Suprapubic skin (tissue), 4 donors: ENCODE results near the gene EIPR1.

Experiments
- EP300 ChIP-seq: sonication (generic); formaldehyde crosslinking; IDR thresholded peaks from one replicate; pipeline ENCODE4 v1.6.1; 2017; ENCODE audit warnings: antibody characterized with exemption
- POLR2A ChIP-seq, 2 donors: fragments of 450-650 bp; IDR thresholded peaks; one replicate each; pipeline ENCODE4 v1.6.1; 2017; ENCODE audit warnings: antibody characterized with exemption in 2 of 2, mild to moderate bottlenecking in 2 of 2, moderate library complexity in 2 of 2
- POLR2AphosphoS5 ChIP-seq, 3 donors: sonication (generic); formaldehyde crosslinking; IDR thresholded peaks; one replicate each; pipeline ENCODE4 v1.6.1; 2017; ENCODE audit warnings: antibody characterized with exemption in 3 of 3
- TF ChIP-seq, protein P1 (sequence below), 2 donors: fragments of 200-600 bp in 1 of 2; fragments of 450-650 bp in 1 of 2; sonication (generic) in 1 of 2; IDR thresholded peaks; one replicate each; pipeline ENCODE4 v1.5.1; 2016 to 2019; ENCODE audit warnings: antibody characterized with exemption in 2 of 2, mild to moderate bottlenecking in 1 of 2, moderate library complexity in 1 of 2

DNA sequence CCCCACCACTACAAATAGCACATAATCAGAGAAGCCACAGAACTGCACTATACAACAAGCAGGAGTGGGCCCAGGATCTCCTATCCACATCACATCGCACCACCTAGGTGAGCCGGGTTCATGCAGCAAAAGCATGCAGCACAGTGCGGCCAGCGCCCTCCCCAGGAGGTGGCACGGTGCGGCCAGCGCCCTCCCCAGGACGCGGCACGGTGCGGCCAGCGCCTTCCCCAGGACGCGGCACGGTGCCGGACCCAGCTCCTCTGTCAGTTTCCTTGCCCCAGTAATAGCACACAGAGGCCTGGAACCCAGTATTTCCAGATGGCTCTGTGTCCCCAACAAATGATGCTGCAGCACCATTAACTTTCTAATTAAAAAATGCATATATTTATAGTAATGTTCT lies 114.1 kb downstream of the EIPR1 start:
- TF ChIP-seq, protein P1, sequence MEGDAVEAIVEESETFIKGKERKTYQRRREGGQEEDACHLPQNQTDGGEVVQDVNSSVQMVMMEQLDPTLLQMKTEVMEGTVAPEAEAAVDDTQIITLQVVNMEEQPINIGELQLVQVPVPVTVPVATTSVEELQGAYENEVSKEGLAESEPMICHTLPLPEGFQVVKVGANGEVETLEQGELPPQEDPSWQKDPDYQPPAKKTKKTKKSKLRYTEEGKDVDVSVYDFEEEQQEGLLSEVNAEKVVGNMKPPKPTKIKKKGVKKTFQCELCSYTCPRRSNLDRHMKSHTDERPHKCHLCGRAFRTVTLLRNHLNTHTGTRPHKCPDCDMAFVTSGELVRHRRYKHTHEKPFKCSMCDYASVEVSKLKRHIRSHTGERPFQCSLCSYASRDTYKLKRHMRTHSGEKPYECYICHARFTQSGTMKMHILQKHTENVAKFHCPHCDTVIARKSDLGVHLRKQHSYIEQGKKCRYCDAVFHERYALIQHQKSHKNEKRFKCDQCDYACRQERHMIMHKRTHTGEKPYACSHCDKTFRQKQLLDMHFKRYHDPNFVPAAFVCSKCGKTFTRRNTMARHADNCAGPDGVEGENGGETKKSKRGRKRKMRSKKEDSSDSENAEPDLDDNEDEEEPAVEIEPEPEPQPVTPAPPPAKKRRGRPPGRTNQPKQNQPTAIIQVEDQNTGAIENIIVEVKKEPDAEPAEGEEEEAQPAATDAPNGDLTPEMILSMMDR (IDR thresholded peaks at IDR 0.05), result no peak
- TF ChIP-seq POLR2AphosphoS5 (IDR thresholded peaks at IDR 0.05) (no peak), POLR2A (IDR thresholded peaks at IDR 0.05) (no peak), EP300 (no peak)
